Heart left ventricle (tissue), 13 donors: ENCODE results near the gene RPS27.

ENCODE experiments used
- POLR2A ChIP-seq, 2 donors: fragments of 450-650 bp; IDR thresholded peaks; one replicate each; pipeline ENCODE4 v1.6.1; 2017; ENCODE audit warnings: antibody characterized with exemption in 2 of 2, mild to moderate bottlenecking in 2 of 2, moderate library complexity in 2 of 2
- TF ChIP-seq, protein P1 (sequence below), 12 donors: fragments of 200-600 bp; sonication (generic) in 4 of 12; IDR thresholded peaks; one replicate each; pipeline versions ENCODE4 v1.5.0 to v1.8.0; 2018 to 2022; ENCODE audit warnings: antibody characterized with exemption in 12 of 12, mild to moderate bottlenecking in 5 of 12
- donor health status: ischemic (EF 13 %, LVEDD 7.1; RV severe dilation, severe dysfunction).
- donor health status: DM: no; HTN: yes; CAD: no.
- donor health status: DM: no; HTN: no; CAD: no.
- donor health status: ischemic (EF 25% LVEDD 6.9; RV normal size, moderate dysfunction).
- donor health status: ischemic (EF 25% LVEDD 5.7; RV mildly dilated, moderate dysfunction).
- donor health status: ischemic (EF 35%, LVEDD 5.7; RV mildly dilated, moderate dysfunction).
- donor health status: nonischemic (EF 11% LVEDD 7.7; RV severe dilation, severe dysfunction).
- donor health status: DM: yes; HTN: yes; CAD: no.
- donor health status: PGD.
- donor health status: ischemic (EF 29% LVEDD 5.4; RV normal size, mild dysfunction).
- donor health status: nonischemic (EF 23%, LVEDD 6.1; RV moderate dilation, normal function).

DNA sequence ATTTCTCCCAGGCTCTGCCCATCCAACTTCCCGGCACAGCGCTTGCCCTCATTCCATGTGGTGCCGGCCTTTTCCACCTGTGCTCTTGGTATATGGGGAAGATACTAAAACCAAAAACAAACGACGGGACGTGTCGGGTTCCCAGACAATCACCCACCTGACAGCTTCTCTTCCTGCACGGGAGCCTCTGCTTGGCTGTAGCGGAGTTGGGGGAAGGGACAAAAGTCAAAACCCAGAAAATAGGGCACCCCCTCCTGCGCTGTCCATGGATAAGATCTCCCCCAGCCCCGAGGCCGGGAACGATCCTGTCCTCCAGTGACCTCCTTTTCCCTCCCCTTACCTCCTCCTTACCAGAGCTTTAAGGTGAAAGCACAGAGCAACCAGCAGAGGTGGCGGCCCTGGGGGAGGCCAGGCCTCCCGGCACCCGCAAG, 13.7 kb upstream of the RPS27 start:
- TF ChIP-seq, protein P1, sequence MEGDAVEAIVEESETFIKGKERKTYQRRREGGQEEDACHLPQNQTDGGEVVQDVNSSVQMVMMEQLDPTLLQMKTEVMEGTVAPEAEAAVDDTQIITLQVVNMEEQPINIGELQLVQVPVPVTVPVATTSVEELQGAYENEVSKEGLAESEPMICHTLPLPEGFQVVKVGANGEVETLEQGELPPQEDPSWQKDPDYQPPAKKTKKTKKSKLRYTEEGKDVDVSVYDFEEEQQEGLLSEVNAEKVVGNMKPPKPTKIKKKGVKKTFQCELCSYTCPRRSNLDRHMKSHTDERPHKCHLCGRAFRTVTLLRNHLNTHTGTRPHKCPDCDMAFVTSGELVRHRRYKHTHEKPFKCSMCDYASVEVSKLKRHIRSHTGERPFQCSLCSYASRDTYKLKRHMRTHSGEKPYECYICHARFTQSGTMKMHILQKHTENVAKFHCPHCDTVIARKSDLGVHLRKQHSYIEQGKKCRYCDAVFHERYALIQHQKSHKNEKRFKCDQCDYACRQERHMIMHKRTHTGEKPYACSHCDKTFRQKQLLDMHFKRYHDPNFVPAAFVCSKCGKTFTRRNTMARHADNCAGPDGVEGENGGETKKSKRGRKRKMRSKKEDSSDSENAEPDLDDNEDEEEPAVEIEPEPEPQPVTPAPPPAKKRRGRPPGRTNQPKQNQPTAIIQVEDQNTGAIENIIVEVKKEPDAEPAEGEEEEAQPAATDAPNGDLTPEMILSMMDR (IDR thresholded peaks at IDR 0.05): no peak
- TF ChIP-seq POLR2A (IDR thresholded peaks at IDR 0.05): no peak
